ENCODE measurements around the gene GSG1L2. TPM values are rescaled to one million over a fixed set of nuclear protein-coding genes. Genes with fewer than 3 reads are reported as not detected.

The GSG1L2 gene
- total and polyA plus RNA-seq, 2 donors (not counting 3 experiments of a cell fraction or from before 2014, with no cell fraction given), result not detected

DNA sequence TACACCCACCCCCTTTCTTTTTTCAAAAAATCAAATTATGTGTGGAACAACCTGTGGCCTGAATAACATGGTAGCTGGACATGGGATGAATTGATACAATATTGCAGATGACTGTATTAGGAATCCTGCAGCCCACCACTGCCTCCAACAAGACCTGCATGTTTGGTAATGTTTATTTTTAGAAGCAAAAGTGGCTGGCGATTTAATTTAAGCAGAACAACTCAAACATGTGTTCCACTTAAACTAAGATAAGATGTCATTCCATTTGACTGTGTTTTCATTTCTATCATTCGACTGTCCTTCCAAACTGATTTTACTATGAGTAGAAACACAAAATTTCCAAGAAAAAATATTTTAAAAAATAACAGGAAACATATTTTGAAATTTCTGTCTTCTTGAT is 20.4 kb downstream of the GSG1L2 start:
- Histone ChIP-seq H3K4me2 (ENCODE audit: insufficient read depth, low read length) (no peak overlapping the region), H4K20me1 (replicated peaks; ENCODE audit: control insufficient read depth, extremely low read depth, insufficient read depth, low read length) (no peaks in the 10 kb centered on the region), H3K9ac (replicated peaks; ENCODE audit: extremely low read depth, insufficient read depth, low read length) (no peak overlapping the region), H3K36me3 (ENCODE audit: control insufficient read depth in 2 of 2, extremely low read depth in 1 of 2, insufficient read depth in 2 of 2, low read length in 2 of 2) (no peaks in the 10 kb centered on the region), H2AFZ (ENCODE audit: low read depth, low read length) (no peak overlapping the region), H3K9me1 (replicated peaks; ENCODE audit: control insufficient read depth, extremely low read depth, insufficient read depth, low read length) (no peaks in the 10 kb centered on the region), H3K4me1 (ENCODE audit: control insufficient read depth, extremely low read depth, insufficient read depth, low read length) (no peaks in the 10 kb centered on the region), H3K27ac (ENCODE audit: insufficient read depth, low read depth, low read length) (no peak overlapping the region), H3K79me2 (ENCODE audit: control insufficient read depth, insufficient read depth, low read length) (no peaks in the 10 kb centered on the region), H3K9me3 (replicated peaks; ENCODE audit: control insufficient read depth, insufficient read depth, low read length) (peaks cover 7% of the 10 kb centered on the region), H3K27me3 (ENCODE audit: control insufficient read depth in 2 of 2, insufficient read depth in 2 of 2, low read length in 2 of 2) (no peaks in the 10 kb centered on the region), H3K4me3 (replicated peaks in 1 of 3; ENCODE audit: insufficient read depth in 1 of 3, low read depth in 1 of 3, low read length in 3 of 3) (no peak overlapping the region)
- no peak for TF ChIP-seq EZH2 (IDR thresholded peaks at IDR 0.05; ENCODE audit: borderline replicate concordance, low read depth, low read length, severe bottlenecking)
- no peak for TF ChIP-seq JUN (IDR thresholded peaks at IDR 0.05; ENCODE audit: borderline replicate concordance, insufficient read depth, insufficient read length, low read depth)
- no peak for TF ChIP-seq GATA2 (IDR thresholded peaks at IDR 0.05; ENCODE audit: insufficient read depth, insufficient read length, low read depth, low read length)
- no peak for TF ChIP-seq POLR2A (IDR thresholded peaks at IDR 0.05; ENCODE audit: low read depth, low read length)
- POLR2A ChIA-PET, result no interaction called here
- BruUV-seq (replicated peaks), result no TSS peak
- CTCF ChIA-PET, result no interaction called here
- FAIRE-seq (no peak), DNase-seq (ENCODE audit: low read depth, low spot score) (no peak)
- dilution Hi-C loops (cut with MboI; ENCODE audit: extremely low pct_ligation_motif_present, low sequenced_read_pairs) (no loop called here), intact Hi-C loops (cut with micrococcal nuclease) (no loop called here)

DNA sequence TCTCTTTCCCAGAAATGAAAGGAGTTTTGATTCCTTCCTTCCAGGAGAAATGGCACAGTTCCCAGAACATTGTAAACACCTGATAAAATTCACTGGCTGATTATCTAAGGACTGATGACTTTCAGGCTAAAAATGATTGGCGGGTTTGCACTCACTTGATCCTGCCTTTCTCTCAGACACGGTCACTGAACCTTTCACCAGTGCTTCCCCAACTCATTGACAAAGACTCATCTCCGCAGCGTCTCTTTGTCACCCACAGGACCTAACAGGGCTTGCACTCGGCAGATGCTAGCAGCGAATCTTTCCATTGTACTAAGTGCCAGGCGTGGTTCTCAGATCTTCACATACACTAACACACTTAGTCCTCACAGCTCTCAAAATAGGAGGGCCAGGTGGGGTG is 23.2 kb downstream of the GSG1L2 start:
- CTCF ChIA-PET, result no interaction called here
- TF ChIP-seq POLR2A (IDR thresholded peaks at IDR 0.05; ENCODE audit: low read depth, low read length) (no peak), POLR2AphosphoS5 (IDR thresholded peaks at IDR 0.05; ENCODE audit: insufficient read depth, low read depth, low read length) (no peak), MYC (IDR thresholded peaks at IDR 0.05; ENCODE audit: low read depth, low read length) (no peak), EZH2 (IDR thresholded peaks at IDR 0.05; ENCODE audit: borderline replicate concordance, low read depth, low read length, severe bottlenecking) (no peak)
- TF ChIP-seq, protein P1, sequence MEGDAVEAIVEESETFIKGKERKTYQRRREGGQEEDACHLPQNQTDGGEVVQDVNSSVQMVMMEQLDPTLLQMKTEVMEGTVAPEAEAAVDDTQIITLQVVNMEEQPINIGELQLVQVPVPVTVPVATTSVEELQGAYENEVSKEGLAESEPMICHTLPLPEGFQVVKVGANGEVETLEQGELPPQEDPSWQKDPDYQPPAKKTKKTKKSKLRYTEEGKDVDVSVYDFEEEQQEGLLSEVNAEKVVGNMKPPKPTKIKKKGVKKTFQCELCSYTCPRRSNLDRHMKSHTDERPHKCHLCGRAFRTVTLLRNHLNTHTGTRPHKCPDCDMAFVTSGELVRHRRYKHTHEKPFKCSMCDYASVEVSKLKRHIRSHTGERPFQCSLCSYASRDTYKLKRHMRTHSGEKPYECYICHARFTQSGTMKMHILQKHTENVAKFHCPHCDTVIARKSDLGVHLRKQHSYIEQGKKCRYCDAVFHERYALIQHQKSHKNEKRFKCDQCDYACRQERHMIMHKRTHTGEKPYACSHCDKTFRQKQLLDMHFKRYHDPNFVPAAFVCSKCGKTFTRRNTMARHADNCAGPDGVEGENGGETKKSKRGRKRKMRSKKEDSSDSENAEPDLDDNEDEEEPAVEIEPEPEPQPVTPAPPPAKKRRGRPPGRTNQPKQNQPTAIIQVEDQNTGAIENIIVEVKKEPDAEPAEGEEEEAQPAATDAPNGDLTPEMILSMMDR (IDR thresholded peaks at IDR 0.05; ENCODE audit: extremely low read depth in 1 of 2, insufficient read depth in 1 of 2, low read depth in 1 of 2, low read length in 2 of 2), result no peak
- BruUV-seq (replicated peaks), result no TSS peak
- Histone ChIP-seq H3K4me1 (ENCODE audit: control insufficient read depth, extremely low read depth, insufficient read depth, low read length) (no peaks in the 10 kb centered on the region), H3K36me3 (ENCODE audit: control insufficient read depth in 2 of 2, extremely low read depth in 1 of 2, insufficient read depth in 2 of 2, low read length in 2 of 2) (no peaks in the 10 kb centered on the region), H3K9me1 (replicated peaks; ENCODE audit: control insufficient read depth, extremely low read depth, insufficient read depth, low read length) (no peaks in the 10 kb centered on the region), H3K27me3 (ENCODE audit: control insufficient read depth in 2 of 2, insufficient read depth in 2 of 2, low read length in 2 of 2) (no peaks in the 10 kb centered on the region), H3K9ac (replicated peaks; ENCODE audit: extremely low read depth, insufficient read depth, low read length) (no peak overlapping the region), H3K4me3 (replicated peaks in 1 of 3; ENCODE audit: insufficient read depth in 1 of 3, low read depth in 1 of 3, low read length in 3 of 3) (no peak overlapping the region), H3K79me2 (ENCODE audit: control insufficient read depth, insufficient read depth, low read length) (no peaks in the 10 kb centered on the region), H3K9me3 (replicated peaks; ENCODE audit: control insufficient read depth, insufficient read depth, low read length) (peaks cover 5% of the 10 kb centered on the region), H2AFZ (ENCODE audit: low read depth, low read length) (no peak overlapping the region), H3K27ac (ENCODE audit: insufficient read depth, low read depth, low read length) (no peak overlapping the region), H4K20me1 (replicated peaks; ENCODE audit: control insufficient read depth, extremely low read depth, insufficient read depth, low read length) (no peaks in the 10 kb centered on the region), H3K4me2 (ENCODE audit: insufficient read depth, low read length) (no peak overlapping the region)
- POLR2A ChIA-PET, result no interaction called here
- dilution Hi-C loops (cut with MboI; ENCODE audit: extremely low pct_ligation_motif_present, low sequenced_read_pairs), result no loop called here
- FAIRE-seq (no peak), DNase-seq (ENCODE audit: low read depth, low spot score) (no peak)
- intact Hi-C loops (cut with micrococcal nuclease), result no loop called here
